T-cell (primary cell): ENCODE data around the gene LYPD4. TPM values are rescaled to one million over a fixed set of nuclear protein-coding genes. Genes with fewer than 3 reads are reported as not detected.
A peak's percentile ranks its signal among the peaks of the same experiment; 100 is the strongest.

Experiments used
- ATAC-seq, 4 experiments: fragments of 200-7000 bp in 3 of 4; fragments of 150-1000 bp in 1 of 4; cut with Tn5 transposase; replicated peaks in 1 of 4; 1 replicate in 3 of 4; 2 replicates in 1 of 4; pipeline ENCODE4 v1.10.0; 2021; ENCODE audit warnings: moderate library complexity in 3 of 4, mild to moderate bottlenecking in 2 of 4, moderate number of reproducible peaks in 1 of 4
- CTCF ChIA-PET, 2 donors: fragments of 300-600 bp; sonication (Branson Sonifier 250); formaldehyde crosslinking; loops; one replicate each; lab custom pipeline; 2022; ENCODE audit warnings: antibody characterized with exemption in 2 of 2; lab: Charles Lee
- POLR2A ChIA-PET, 2 donors: fragments of 300-600 bp; sonication (Branson Sonifier 250); formaldehyde crosslinking; loops; one replicate each; lab custom pipeline; 2022; ENCODE audit warnings: antibody characterized with exemption in 2 of 2; lab: Charles Lee
- DNase-seq, 35 experiments: peaks; one replicate each; pipeline versions ENCODE4 v3.0.0 to v3.0.0-alpha.2; 2013 to 2023
- H3K27ac ChIP-seq: one replicate; pipeline ENCODE4 v1.5.1; 2013; ENCODE audit warnings: low read length
- H3K27me3 ChIP-seq, 2 experiments: replicated peaks in 1 of 2; 1 replicate in 1 of 2; 2 replicates in 1 of 2; pipeline versions ENCODE4 v1.6.1 to v1.7.0; 2013; ENCODE audit warnings: low read length in 1 of 2, mixed read lengths in 1 of 2; ENCODE audit not compliant: control insufficient read depth in 2 of 2, insufficient read depth in 2 of 2; ENCODE audit errors: extremely low read depth in 1 of 2
- H3K36me3 ChIP-seq, 2 donors: 1 replicate in 1 of 2; 2 replicates in 1 of 2; pipeline versions ENCODE4 v1.6.1 to v1.7.0; 2013; ENCODE audit warnings: low read length in 1 of 2; ENCODE audit not compliant: control insufficient read depth in 2 of 2, insufficient read depth in 1 of 2; ENCODE audit errors: extremely low read depth in 1 of 2
- H3K4me1 ChIP-seq, 2 experiments: 1 replicate in 1 of 2; 2 replicates in 1 of 2; pipeline versions ENCODE4 v1.6.1 to v1.7.0; 2013; ENCODE audit warnings: low read length in 2 of 2, mixed read lengths in 1 of 2; ENCODE audit not compliant: insufficient read depth in 2 of 2, control insufficient read depth in 1 of 2; ENCODE audit errors: extremely low read depth in 1 of 2
- H3K4me3 ChIP-seq, 2 donors: 1 replicate in 1 of 2; 2 replicates in 1 of 2; pipeline versions ENCODE4 v1.5.1 to v1.7.0; 2013; ENCODE audit warnings: mild to moderate bottlenecking in 2 of 2, low read length in 1 of 2, moderate library complexity in 1 of 2; ENCODE audit not compliant: control insufficient read depth in 1 of 2; ENCODE audit errors: extremely low read depth in 1 of 2
- H3K9me3 ChIP-seq: 2 replicates; pipeline ENCODE4 v1.7.0; 2013
- H3K27ac Mint-ChIP-seq, 2 donors: one replicate each; pipeline ENCODE4 v1.8.0; 2020 to 2021; ENCODE audit warnings: mild to moderate bottlenecking in 2 of 2, mixed read lengths in 2 of 2
- H3K27me3 Mint-ChIP-seq, 2 donors: one replicate each; pipeline ENCODE4 v1.8.0; 2021 to 2022; ENCODE audit warnings: mixed read lengths in 2 of 2
- H3K36me3 Mint-ChIP-seq: one replicate; pipeline ENCODE4 v1.8.0; 2021; ENCODE audit warnings: mixed read lengths
- H3K4me1 Mint-ChIP-seq, 3 donors: one replicate each; pipeline ENCODE4 v1.8.0; 2020 to 2022; ENCODE audit warnings: mixed read lengths in 3 of 3, mild to moderate bottlenecking in 1 of 3
- H3K4me3 Mint-ChIP-seq, 3 donors: one replicate each; pipeline ENCODE4 v1.8.0; 2020 to 2022; ENCODE audit warnings: mild to moderate bottlenecking in 3 of 3, mixed read lengths in 3 of 3, moderate library complexity in 3 of 3
- H3K9me3 Mint-ChIP-seq, 3 donors: one replicate each; pipeline ENCODE4 v1.8.0; 2020 to 2022; ENCODE audit warnings: mixed read lengths in 3 of 3
- WGBS: methylation state at CpG from one replicate; pipeline ENCODE4 v1.1.5; 2013; ENCODE audit warnings: missing lambda C conversion rate; ENCODE audit not compliant: insufficient coverage; 5-methylcytosine and 5-hydroxymethylcytosine counted together
- total RNA-seq, 35 experiments: library from RNA in 6 of 35; stranded (reverse) in 6 of 35; fragments of 120-200 nt in 1 of 35; gene quantifications; one replicate each; pipeline versions ENCODE4 v1.2.1 to v1.2.4 and lab custom pipeline; 2013 to 2026

The LYPD4 gene
- total RNA-seq, 5 donors from 2014 or later (not counting 1 experiment from before 2014, with no cell fraction given) = not detected

- ATAC-seq (no peak), DNase-seq (no peak)
- Mint-ChIP-seq H3K27me3 (peaks cover 9 to 18% of the 10 kb centered on the region in 2 donors), H3K4me3 (no peak overlapping the region), H3K36me3 (no peaks in the 10 kb centered on the region), H3K27ac (peak overlapping the region in 1 of 2 donors; percentile 76), H3K4me1 (peaks cover 0 to 32% (median 9%) of the 10 kb centered on the region in 3 donors), H3K9me3 (no peaks in the 10 kb centered on the region)
- ChIA-PET CTCF (no interaction called here), POLR2A (no interaction called here)
- Histone ChIP-seq H3K4me3 (no peak overlapping the region), H3K27ac (no peak overlapping the region), H3K36me3 (no peaks in the 10 kb centered on the region), H3K9me3 (no peaks in the 10 kb centered on the region), H3K27me3 (peaks cover 0 to 13% of the 10 kb centered on the region in 2 experiments), H3K4me1 (no peaks in the 10 kb centered on the region)
- no CpG with 5 or more reads among the region's 2 CpGs for WGBS
These were observed 41.7 kb downstream of the LYPD4 start for GRCh38 chr19:41802770-41803169.

GRCh38 chr19:41801792-41802211 is 42.7 kb downstream of the LYPD4 start:
- Histone ChIP-seq H3K9me3 (no peaks in the 10 kb centered on the region), H3K27me3 (peaks cover 0 to 10% of the 10 kb centered on the region in 2 experiments), H3K4me3 (no peak overlapping the region), H3K36me3 (no peaks in the 10 kb centered on the region), H3K4me1 (no peaks in the 10 kb centered on the region), H3K27ac (no peak overlapping the region)
- H3K4me3 Mint-ChIP-seq = no peak overlapping the region
- ChIA-PET CTCF (no interaction called here), POLR2A (no interaction called here)
- no peaks in the 10 kb centered on the region for H3K9me3 Mint-ChIP-seq
- WGBS = no CpG with 5 or more reads among the region's 2 CpGs
- H3K27me3 Mint-ChIP-seq = peaks cover 15 to 18% of the 10 kb centered on the region in 2 donors
- H3K27ac Mint-ChIP-seq = peak overlapping the region in 1 of 2 donors; percentile 76
- H3K36me3 Mint-ChIP-seq = no peaks in the 10 kb centered on the region
- ATAC-seq (no peak), DNase-seq (no peak)
- peaks cover 0 to 32% (median 9%) of the 10 kb centered on the region in 3 donors for H3K4me1 Mint-ChIP-seq

GRCh38 chr19:41801031-41801430 is 43.5 kb downstream of the LYPD4 start:
- Mint-ChIP-seq H3K9me3 (no peaks in the 10 kb centered on the region), H3K4me1 (peaks cover 0 to 32% (median 9%) of the 10 kb centered on the region in 3 donors), H3K36me3 (no peaks in the 10 kb centered on the region), H3K4me3 (no peak overlapping the region), H3K27me3 (peaks cover 16 to 22% of the 10 kb centered on the region in 2 donors), H3K27ac (no peak overlapping the region)
- H3K36me3 ChIP-seq = no peaks in the 10 kb centered on the region
- peaks cover 0 to 12% of the 10 kb centered on the region in 2 experiments for H3K27me3 ChIP-seq
- ATAC-seq (no peak), DNase-seq (no peak)
- H3K4me3 ChIP-seq = no peak overlapping the region
- 50% methylated on average over 2 of the region's 4 CpGs for WGBS
- no peaks in the 10 kb centered on the region for H3K9me3 ChIP-seq
- no peak overlapping the region for H3K27ac ChIP-seq
- CTCF ChIA-PET = no interaction called here
- POLR2A ChIA-PET = no interaction called here
- no peaks in the 10 kb centered on the region for H3K4me1 ChIP-seq

- H3K27ac Mint-ChIP-seq = no peak overlapping the region
- Histone ChIP-seq H3K27ac (no peak overlapping the region), H3K9me3 (no peaks in the 10 kb centered on the region), H3K4me3 (no peak overlapping the region), H3K27me3 (peaks cover 0 to 16% of the 10 kb centered on the region in 2 experiments), H3K4me1 (no peaks in the 10 kb centered on the region), H3K36me3 (no peaks in the 10 kb centered on the region)
- H3K4me1 Mint-ChIP-seq = peaks cover 6 to 22% (median 11%) of the 10 kb centered on the region in 3 donors
- no peaks in the 10 kb centered on the region for H3K9me3 Mint-ChIP-seq
- WGBS = 93% methylated on average over 2 of the region's 9 CpGs
- ChIA-PET CTCF (no interaction called here), POLR2A (no interaction called here)
- H3K4me3 Mint-ChIP-seq = no peak overlapping the region
- no peaks in the 10 kb centered on the region for H3K36me3 Mint-ChIP-seq
- H3K27me3 Mint-ChIP-seq = peaks cover 15 to 21% of the 10 kb centered on the region in 2 donors
- no peak for DNase-seq
- ATAC-seq = no peak
These were observed 45.0 kb downstream of the LYPD4 start for GRCh38 chr19:41799444-41800000.

- ATAC-seq = no peak
- Mint-ChIP-seq H3K27me3 (peaks cover 34 to 36% of the 10 kb centered on the region in 2 donors), H3K4me3 (no peak overlapping the region), H3K27ac (no peak overlapping the region), H3K36me3 (no peaks in the 10 kb centered on the region), H3K9me3 (no peaks in the 10 kb centered on the region), H3K4me1 (peaks cover 6 to 12% (median 7%) of the 10 kb centered on the region in 3 donors)
- no peak for DNase-seq
- H3K9me3 ChIP-seq = no peaks in the 10 kb centered on the region
- H3K27ac ChIP-seq = no peak overlapping the region
- H3K27me3 ChIP-seq = peaks cover 0 to 32% of the 10 kb centered on the region in 2 experiments
- no peak overlapping the region for H3K4me3 ChIP-seq
- POLR2A ChIA-PET = no interaction called here
- WGBS = no CpG with 5 or more reads among the region's 1 CpG
- no peaks in the 10 kb centered on the region for H3K36me3 ChIP-seq
- CTCF ChIA-PET = no interaction called here
- no peaks in the 10 kb centered on the region for H3K4me1 ChIP-seq
These were observed 47.6 kb downstream of the LYPD4 start for GRCh38 chr19:41796901-41797300.

- Mint-ChIP-seq H3K27me3 (peaks cover 38 to 40% of the 10 kb centered on the region in 2 donors), H3K36me3 (no peaks in the 10 kb centered on the region), H3K4me3 (no peak within 1 kb of the TSS), H3K9me3 (no peaks in the 10 kb centered on the region), H3K27ac (no peak within 1 kb of the TSS), H3K4me1 (peaks cover 5 to 12% (median 6%) of the 10 kb centered on the region in 3 donors)
- no peaks in the 10 kb centered on the region for H3K36me3 ChIP-seq
- no peaks in the 10 kb centered on the region for H3K9me3 ChIP-seq
- DNase-seq = no peak
- peaks cover 0 to 36% of the 10 kb centered on the region in 2 experiments for H3K27me3 ChIP-seq
- no peak within 1 kb of the TSS for H3K4me3 ChIP-seq
- ChIA-PET POLR2A (no interaction called here), CTCF (interaction anchor here in 1 of 2 donors (1.8 kb wide), 1 partner anchor 25 kb away, joined by 4 read pairs; no protein-coding TSS in a partner anchor)
- H3K27ac ChIP-seq = no peak within 1 kb of the TSS
- no peak for ATAC-seq
- H3K4me1 ChIP-seq = no peaks in the 10 kb centered on the region
These were observed 48.1 kb downstream of the LYPD4 start, which contains the start of gene CEACAM3 for GRCh38 chr19:41796362-41796761. Gene CEACAM3 (plus strand): TSS chr19:41796587. CDS start chr19:41796678, 91 bp downstream.
